ENCODE results near the gene SELENOP. TPM values are rescaled to one million over a fixed set of nuclear protein-coding genes. Genes with fewer than 3 reads are reported as not detected.
A peak's percentile ranks its signal among the peaks of the same experiment; 100 is the strongest.

Gene SELENOP
- total and polyA plus RNA-seq, 2 of the 13 experiments (the other 11 are each of a cell fraction or from before 2014, with no cell fraction given), result 1,895 to 2,083 TPM

DNA sequence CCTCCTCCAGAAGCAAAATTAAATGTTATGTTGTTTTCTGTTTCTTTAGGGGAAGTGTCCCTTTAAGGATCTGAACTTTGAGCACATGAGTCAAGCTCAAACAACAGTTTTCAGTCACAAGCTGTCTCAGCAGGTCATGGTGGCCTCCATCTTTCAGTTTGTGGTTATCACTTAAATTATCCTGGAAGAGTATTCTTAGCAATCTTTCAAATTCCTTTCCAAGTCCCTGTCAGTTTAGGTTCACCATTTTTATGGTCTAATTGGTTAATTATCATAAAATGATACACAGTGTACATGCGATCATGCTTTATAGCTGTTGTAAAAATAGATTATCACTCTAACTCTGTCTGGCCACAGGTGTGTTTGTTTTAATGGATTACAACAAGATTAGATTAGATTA lies 43.1 kb upstream of the SELENOP start (continued):
- TF ChIP-seq NPAS2 (CRISPR knock-in tag; IDR thresholded peaks at IDR 0.05; ENCODE audit: borderline replicate concordance) (no peak), AHDC1 (CRISPR knock-in tag; IDR thresholded peaks at IDR 0.05; ENCODE audit: borderline replicate concordance) (no peak; the same call in 1 of the 2 replicates), ZNF468 (CRISPR knock-in tag; IDR thresholded peaks at IDR 0.05) (no peak), STAG1 (CRISPR knock-in tag; IDR thresholded peaks at IDR 0.05) (no peak), ZNF674 (CRISPR knock-in tag; IDR thresholded peaks at IDR 0.05; ENCODE audit: low read depth) (no peak), TBX3 (IDR thresholded peaks at IDR 0.05; ENCODE audit: borderline replicate concordance) (no peak), FOXP1 (IDR thresholded peaks at IDR 0.05) (no peak), FOXP1 (CRISPR knock-in tag; IDR thresholded peaks at IDR 0.05) (no peak), ZNF121 (CRISPR knock-in tag; IDR thresholded peaks at IDR 0.05) (no peak), SAP130 (CRISPR knock-in tag; IDR thresholded peaks at IDR 0.05; ENCODE audit: low read depth) (peak; percentile 61), RARA (CRISPR knock-in tag; IDR thresholded peaks at IDR 0.05) (peak; percentile 75), ZNF816 (CRISPR knock-in tag; IDR thresholded peaks at IDR 0.05; ENCODE audit: borderline replicate concordance) (no peak), BRCA1 (CRISPR knock-in tag; IDR thresholded peaks at IDR 0.05) (no peak), ZNF207 (IDR thresholded peaks at IDR 0.05; ENCODE audit: borderline replicate concordance) (no peak), ZNF589 (CRISPR knock-in tag; conservative IDR thresholded peaks at IDR 0.05) (no peak), ZNF546 (CRISPR knock-in tag; conservative IDR thresholded peaks at IDR 0.05) (no peak), ARID2 (CRISPR knock-in tag; IDR thresholded peaks at IDR 0.05; ENCODE audit: borderline replicate concordance) (no peak), PPARG (CRISPR knock-in tag; conservative IDR thresholded peaks at IDR 0.05) (no peak), BHLHE40 (IDR thresholded peaks at IDR 0.05; ENCODE audit: low read length) (no peak), ARNTL (CRISPR knock-in tag; IDR thresholded peaks at IDR 0.05) (no peak), PRMT3 (CRISPR knock-in tag; IDR thresholded peaks at IDR 0.05; ENCODE audit: borderline replicate concordance, low read depth) (no peak), GATAD2A (CRISPR knock-in tag; IDR thresholded peaks at IDR 0.05) (peak; percentile 83), NFE2 (CRISPR knock-in tag; IDR thresholded peaks at IDR 0.05) (no peak), JUN (CRISPR knock-in tag; IDR thresholded peaks at IDR 0.05) (no peak)
- TF ChIP-seq, protein P1, sequence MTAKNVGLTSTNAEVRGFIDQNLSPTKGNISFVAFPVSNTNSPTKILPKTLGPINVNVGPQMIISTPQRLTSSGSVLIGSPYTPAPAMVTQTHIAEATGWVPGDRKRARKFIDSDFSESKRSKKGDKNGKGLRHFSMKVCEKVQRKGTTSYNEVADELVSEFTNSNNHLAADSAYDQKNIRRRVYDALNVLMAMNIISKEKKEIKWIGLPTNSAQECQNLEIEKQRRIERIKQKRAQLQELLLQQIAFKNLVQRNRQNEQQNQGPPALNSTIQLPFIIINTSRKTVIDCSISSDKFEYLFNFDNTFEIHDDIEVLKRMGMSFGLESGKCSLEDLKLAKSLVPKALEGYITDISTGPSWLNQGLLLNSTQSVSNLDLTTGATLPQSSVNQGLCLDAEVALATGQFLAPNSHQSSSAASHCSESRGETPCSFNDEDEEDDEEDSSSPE (CRISPR knock-in tag; IDR thresholded peaks at IDR 0.05), result no peak
- TF ChIP-seq, protein P2, sequence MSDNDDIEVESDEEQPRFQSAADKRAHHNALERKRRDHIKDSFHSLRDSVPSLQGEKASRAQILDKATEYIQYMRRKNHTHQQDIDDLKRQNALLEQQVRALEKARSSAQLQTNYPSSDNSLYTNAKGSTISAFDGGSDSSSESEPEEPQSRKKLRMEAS (IDR thresholded peaks at IDR 0.05), result peak; percentile 54; the same call in 1 of the 2 replicates
